Inferior parietal cortex (tissue), 1 donor: Measurements from ENCODE around the gene MCF2L.

Experiments
- DNase-seq: peaks from one replicate; pipeline ENCODE4 v3.0.0-alpha.2; 2016; ENCODE audit errors: extremely low spot score

Gene MCF2L

GRCh38 chr13:112943309-112944125 lies 25.5 kb upstream of the MCF2L start:
- no peak for DNase-seq

- DNase-seq = no peak
Observed at GRCh38 chr13:112947796-112948195, 21.2 kb upstream of the MCF2L start.

- DNase-seq = no peak
Observed at GRCh38 chr13:112951674-112952371, 17.2 kb upstream of the MCF2L start.

GRCh38 chr13:112952759-112953551 lies 16.1 kb upstream of the MCF2L start:
- no peak for DNase-seq

- DNase-seq = no peak
Observed at GRCh38 chr13:112953591-112954487, 15.2 kb upstream of the MCF2L start.

- no peak for DNase-seq
Observed at GRCh38 chr13:112954488-112955270, 14.3 kb upstream of the MCF2L start.

GRCh38 chr13:112955271-112955937 lies 13.6 kb upstream of the MCF2L start:
- no peak for DNase-seq

GRCh38 chr13:112955956-112956355 lies 13.1 kb upstream of the MCF2L start:
- no peak for DNase-seq

- no peak for DNase-seq
Observed at GRCh38 chr13:112956571-112957294, 12.3 kb upstream of the MCF2L start.

- no peak for DNase-seq
Observed at GRCh38 chr13:112957295-112957677, 11.7 kb upstream of the MCF2L start.

- DNase-seq = no peak
Observed at GRCh38 chr13:112958127-112958989, 10.7 kb upstream of the MCF2L start.

- peak; percentile 66 for DNase-seq
Observed at GRCh38 chr13:112959206-112959605, 9.8 kb upstream of the MCF2L start.

- no peak for DNase-seq
Observed at GRCh38 chr13:112959701-112960542, 9.1 kb upstream of the MCF2L start.

GRCh38 chr13:112960706-112961105 lies 8.3 kb upstream of the MCF2L start:
- DNase-seq = no peak

- DNase-seq = no peak
Observed at GRCh38 chr13:112961457-112962369, 7.3 kb upstream of the MCF2L start.

GRCh38 chr13:112962396-112962795 lies 6.6 kb upstream of the MCF2L start:
- DNase-seq = no peak
